GM12878 (cell line): ENCODE results near the gene COMMD10. TPM values are rescaled to one million over a fixed set of nuclear protein-coding genes. Genes with fewer than 3 reads are reported as not detected.

Source experiments
- ATF2 ChIP-seq: IDR thresholded peaks from 2 replicates; pipeline ENCODE4 v1.6.1; 2012; ENCODE audit warnings: low read length, inconsistent platforms
- BHLHE40 ChIP-seq, 2 experiments: fragments of 450-650 bp in 1 of 2; IDR thresholded peaks; 2 replicates each; pipeline ENCODE4 v1.6.1; 2011 to 2017; ENCODE audit warnings: low read depth in 2 of 2, borderline replicate concordance in 1 of 2, improper control_type of control experiment in 1 of 2, low read length in 1 of 2, mild to moderate bottlenecking in 1 of 2
- CBFB ChIP-seq: IDR thresholded peaks from 2 replicates; pipeline ENCODE4 v1.6.1; 2016; ENCODE audit warnings: antibody characterized with exemption, low read depth
- CEBPZ ChIP-seq: fragments of 150-350 bp; IDR thresholded peaks from 2 replicates; pipeline ENCODE4 v1.6.1; 2016; ENCODE audit warnings: low read depth, low read length
- EED ChIP-seq: sonication (generic); IDR thresholded peaks from 2 replicates; pipeline ENCODE4 v1.6.1; 2016; ENCODE audit warnings: antibody characterized with exemption, low read depth
- EGR1 ChIP-seq, 2 experiments: IDR thresholded peaks; 1 replicate in 1 of 2; 2 replicates in 1 of 2; pipeline ENCODE4 v1.6.1; 2011 to 2012; ENCODE audit warnings: low read depth in 2 of 2, low read length in 2 of 2, borderline replicate concordance in 1 of 2, mild to moderate bottlenecking in 1 of 2, moderate library complexity in 1 of 2
- EP300 ChIP-seq, 2 experiments: fragments of 150-350 bp in 1 of 2; IDR thresholded peaks; 2 replicates each; pipeline ENCODE4 v1.6.1; 2011 to 2012; ENCODE audit warnings: low read depth in 2 of 2, low read length in 2 of 2, borderline replicate concordance in 1 of 2, improper control_type of control experiment in 1 of 2, inconsistent platforms in 1 of 2; ENCODE audit not compliant: control insufficient read depth in 1 of 2
- ESRRA ChIP-seq: IDR thresholded peaks from 2 replicates; pipeline ENCODE4 v1.6.1; 2012; ENCODE audit warnings: mild to moderate bottlenecking, low read length, improper control_type of control experiment
- HDAC6 ChIP-seq: fragments of 200-600 bp; sonication (generic); IDR thresholded peaks from one replicate; pipeline ENCODE4 v1.8.0; 2017; ENCODE audit warnings: antibody characterized with exemption; ENCODE audit not compliant: unreplicated experiment
- IKZF1 ChIP-seq: fragments of 450-650 bp; conservative IDR thresholded peaks from 2 replicates; pipeline ENCODE4 v1.6.1; 2017; ENCODE audit warnings: antibody characterized with exemption, mild to moderate bottlenecking
- MTA2 ChIP-seq: fragments of 450-650 bp; IDR thresholded peaks from 2 replicates; pipeline ENCODE4 v1.6.1; 2016; ENCODE audit warnings: low read depth, mild to moderate bottlenecking, moderate library complexity
- NFXL1 ChIP-seq: fragments of 450-650 bp; IDR thresholded peaks from 2 replicates; pipeline ENCODE4 v1.6.1; 2017; ENCODE audit warnings: antibody characterized with exemption, mild to moderate bottlenecking, borderline replicate concordance
- NFYA ChIP-seq: IDR thresholded peaks from 2 replicates; pipeline ENCODE4 v1.6.1; 2011; ENCODE audit warnings: low read depth, mild to moderate bottlenecking, low read length, improper control_type of control experiment, borderline replicate concordance
- PAX5 ChIP-seq: IDR thresholded peaks from 2 replicates; pipeline ENCODE4 v1.6.1; 2011; ENCODE audit warnings: low read depth, low read length, borderline replicate concordance
- POLR2AphosphoS5 ChIP-seq: IDR thresholded peaks from 2 replicates; pipeline ENCODE4 v1.6.1; 2011; ENCODE audit warnings: mild to moderate bottlenecking, low read length, inconsistent platforms
- SIN3A ChIP-seq: IDR thresholded peaks from 2 replicates; pipeline ENCODE4 v1.6.1; 2012; ENCODE audit warnings: low read depth, low read length, improper control_type of control experiment
- SMARCA5 ChIP-seq: fragments of 450-650 bp; IDR thresholded peaks from 2 replicates; pipeline ENCODE4 v1.6.1; 2017; ENCODE audit warnings: mild to moderate bottlenecking
- SPI1 ChIP-seq: IDR thresholded peaks from 2 replicates; pipeline ENCODE4 v1.6.1; 2011; ENCODE audit warnings: low read depth, mild to moderate bottlenecking, low read length, moderate library complexity, borderline replicate concordance; ENCODE audit not compliant: insufficient read depth
- STAT3 ChIP-seq: IDR thresholded peaks from 2 replicates; pipeline ENCODE4 v1.6.1; 2011; ENCODE audit warnings: low read depth, low read length, improper control_type of control experiment
- YY1 ChIP-seq: IDR thresholded peaks from 2 replicates; pipeline ENCODE4 v1.6.1; 2011; ENCODE audit warnings: low read depth, mild to moderate bottlenecking, low read length
- ZBED1 ChIP-seq: IDR thresholded peaks from 2 replicates; pipeline ENCODE4 v1.6.1; 2016; ENCODE audit warnings: borderline replicate concordance
- ZNF274 ChIP-seq: IDR thresholded peaks from one replicate; pipeline ENCODE4 v1.8.0; 2011; ENCODE audit not compliant: insufficient read length, insufficient read depth
- polyA plus RNA-seq, 11 experiments: library from polyadenylated mRNA; depleted of rRNA in 4 of 11; unstranded in 6 of 11; stranded (reverse) in 5 of 11; fragments of >200 nt; fragmentation: Nextera tagmentation in 4 of 11; fragmentation: Illumina TruSeq in 1 of 11; extraction: Ambion mirVana in 4 of 11; extraction: Trizol in 1 of 11; gene quantifications; 1 replicate in 1 of 11; 2 replicates in 10 of 11; pipeline versions ENCODE4 v1.2.1 to v1.2.3, GENCODE V29; 2011 to 2016; ENCODE audit warnings: inconsistent platforms in 2 of 11, missing spikeins in 2 of 11, low read depth in 1 of 11
- total RNA-seq, 4 experiments: library from RNA; depleted of rRNA in 3 of 4; stranded (reverse); fragments of >200 nt in 3 of 4; fragmentation: Illumina TruSeq in 1 of 4; extraction: Trizol in 1 of 4; gene quantifications; 2 replicates each; pipeline versions ENCODE4 v1.2.1 to v1.2.3, GENCODE V29; 2013 to 2021

COMMD10 gene
- total and polyA plus RNA-seq, 10 of the 15 experiments (the other 5 are each of a cell fraction or from before 2014, with no cell fraction given): 19.6 to 98.7 (median 28.0) TPM

GRCh38 chr5:116084871-116085715, at the start of gene COMMD10 (continued):
- TF ChIP-seq SMARCA5 (no peak), SPI1 (peak; percentile 66; the same call in 1 of the 2 replicates), ZBED1 (0 out of 2 replicates have a peak, but pooled peaks have one; percentile 10), CEBPZ (no peak), YY1 (peak; percentile 98), PAX5 (peak; percentile 88), EED (peak; percentile 46; the same call in 1 of the 2 replicates), HDAC6 (no peak), EGR1 (IDR thresholded peaks at IDR 0.05; ENCODE audit: borderline replicate concordance in 1 of 2, low read depth in 2 of 2, low read length in 2 of 2) (peak in 1 of 2 experiments; percentile 41; a peak in 1 of 3 replicates), SIN3A (no peak), BHLHE40 (IDR thresholded peaks at IDR 0.05; ENCODE audit: borderline replicate concordance in 1 of 2, low read depth in 2 of 2, low read length in 1 of 2) (peak; percentile 90 to 92), EP300 (IDR thresholded peaks at IDR 0.05; ENCODE audit: borderline replicate concordance in 1 of 2, control insufficient read depth in 1 of 2, low read depth in 2 of 2, low read length in 2 of 2) (no peak; a peak in 2 of 4 replicates), POLR2AphosphoS5 (peak; percentile 96), CBFB (peak; percentile 83), STAT3 (no peak), MTA2 (peak; percentile 42), ZNF274 (no peak), ATF2 (no peak; the same call in 1 of the 2 replicates), NFXL1 (no peak), IKZF1 (peak; percentile 89), NFYA (no peak), ESRRA (0 out of 2 replicates have a peak, but pooled peaks have one; percentile 18)
